Measurements from ENCODE around the gene ZNF407.

ZNF407 gene

GRCh38 chr18:74609535-74609934 is 11.9 kb downstream of the ZNF407 start:
- ChIA-PET POLR2A (no interaction called here), CTCF (no interaction called here)
- no peak for DNase-seq (ENCODE audit: extremely low spot score)
- TF ChIP-seq CTBP1 (IDR thresholded peaks at IDR 0.05; ENCODE audit: borderline replicate concordance) = no peak
- TF ChIP-seq PKNOX1 (IDR thresholded peaks at IDR 0.05) = no peak
- TF ChIP-seq ELF4 (IDR thresholded peaks at IDR 0.05) = no peak
- no peak for TF ChIP-seq HDGF (IDR thresholded peaks at IDR 0.05; ENCODE audit: borderline replicate concordance)
- no peak for TF ChIP-seq FOXK2 (IDR thresholded peaks at IDR 0.05)
- no peak for TF ChIP-seq NFRKB (IDR thresholded peaks at IDR 0.05)

GRCh38 chr18:74610051-74610615 is 12.5 kb downstream of the ZNF407 start:
- POLR2A ChIA-PET = interaction anchor here (0.6 kb wide), 2 partner anchors 352 to 372 kb away, joined by 3 read pairs; no protein-coding TSS in a partner anchor
- CTCF ChIA-PET = interaction anchor here (0.7 kb wide), 1 partner anchor 737 kb away, joined by 3 read pairs; no protein-coding TSS in a partner anchor
- DNase-seq (ENCODE audit: extremely low spot score) = no peak
- TF ChIP-seq LEF1 (IDR thresholded peaks at IDR 0.05; ENCODE audit: borderline replicate concordance) (no peak), CTBP1 (IDR thresholded peaks at IDR 0.05; ENCODE audit: borderline replicate concordance) (no peak), ARNT (IDR thresholded peaks at IDR 0.05) (no peak), ELF4 (IDR thresholded peaks at IDR 0.05) (no peak), FOXM1 (IDR thresholded peaks at IDR 0.05; ENCODE audit: borderline replicate concordance) (no peak), FOXA1 (IDR thresholded peaks at IDR 0.05) (no peak), ZNF384 (IDR thresholded peaks at IDR 0.05) (no peak), NFRKB (IDR thresholded peaks at IDR 0.05) (no peak), SP1 (IDR thresholded peaks at IDR 0.05) (no peak), SUZ12 (IDR thresholded peaks at IDR 0.05) (no peak), BHLHE40 (IDR thresholded peaks at IDR 0.05; ENCODE audit: borderline replicate concordance) (no peak), FOXK2 (IDR thresholded peaks at IDR 0.05) (no peak), PKNOX1 (IDR thresholded peaks at IDR 0.05) (no peak), TARDBP (IDR thresholded peaks at IDR 0.05) (no peak)

- CTCF ChIA-PET = no interaction called here
- POLR2A ChIA-PET = no interaction called here
- TF ChIP-seq LEF1 (IDR thresholded peaks at IDR 0.05; ENCODE audit: borderline replicate concordance) = no peak
- TF ChIP-seq NFRKB (IDR thresholded peaks at IDR 0.05) = no peak
- no peak for TF ChIP-seq L3MBTL2 (conservative IDR thresholded peaks at IDR 0.05)
- no peak for DNase-seq (ENCODE audit: extremely low spot score)
Observed at GRCh38 chr18:74610860-74611259, 13.2 kb downstream of the ZNF407 start.

- ChIA-PET POLR2A (no interaction called here), CTCF (no interaction called here)
- TF ChIP-seq FOXK2 (IDR thresholded peaks at IDR 0.05) (no peak), PKNOX1 (IDR thresholded peaks at IDR 0.05) (no peak), FOXA1 (IDR thresholded peaks at IDR 0.05) (no peak), NFRKB (IDR thresholded peaks at IDR 0.05) (no peak), L3MBTL2 (conservative IDR thresholded peaks at IDR 0.05) (no peak), SUZ12 (IDR thresholded peaks at IDR 0.05) (no peak), ZNF384 (IDR thresholded peaks at IDR 0.05) (no peak), SP1 (IDR thresholded peaks at IDR 0.05) (no peak), TARDBP (IDR thresholded peaks at IDR 0.05) (no peak), LEF1 (IDR thresholded peaks at IDR 0.05; ENCODE audit: borderline replicate concordance) (no peak), ARNT (IDR thresholded peaks at IDR 0.05) (no peak)
- no peak for DNase-seq (ENCODE audit: extremely low spot score)
Observed at GRCh38 chr18:74611765-74612164, 14.1 kb downstream of the ZNF407 start.

GRCh38 chr18:74613381-74613780 is 15.7 kb downstream of the ZNF407 start:
- ChIA-PET CTCF (no interaction called here), POLR2A (no interaction called here)
- no peak for DNase-seq (ENCODE audit: extremely low spot score)
- TF ChIP-seq SUZ12 (IDR thresholded peaks at IDR 0.05) = no peak

- POLR2A ChIA-PET = no interaction called here
- CTCF ChIA-PET = no interaction called here
- no peak for TF ChIP-seq HDGF (IDR thresholded peaks at IDR 0.05; ENCODE audit: borderline replicate concordance)
- TF ChIP-seq BHLHE40 (IDR thresholded peaks at IDR 0.05; ENCODE audit: borderline replicate concordance) = no peak
- no peak for TF ChIP-seq ELF4 (IDR thresholded peaks at IDR 0.05)
- TF ChIP-seq LEF1 (IDR thresholded peaks at IDR 0.05; ENCODE audit: borderline replicate concordance) = no peak
- no peak for TF ChIP-seq FOXA1 (IDR thresholded peaks at IDR 0.05)
- TF ChIP-seq TARDBP (IDR thresholded peaks at IDR 0.05) = no peak
- no peak for TF ChIP-seq L3MBTL2 (conservative IDR thresholded peaks at IDR 0.05)
- TF ChIP-seq PKNOX1 (IDR thresholded peaks at IDR 0.05) = no peak
- TF ChIP-seq CTBP1 (IDR thresholded peaks at IDR 0.05; ENCODE audit: borderline replicate concordance) = no peak
- TF ChIP-seq FOXM1 (IDR thresholded peaks at IDR 0.05; ENCODE audit: borderline replicate concordance) = no peak
- no peak for TF ChIP-seq ARNT (IDR thresholded peaks at IDR 0.05)
- TF ChIP-seq ZNF384 (IDR thresholded peaks at IDR 0.05) = no peak
- no peak for TF ChIP-seq SUZ12 (IDR thresholded peaks at IDR 0.05)
- TF ChIP-seq NFRKB (IDR thresholded peaks at IDR 0.05) = no peak
- no peak for TF ChIP-seq SP1 (IDR thresholded peaks at IDR 0.05)
- no peak for TF ChIP-seq FOXK2 (IDR thresholded peaks at IDR 0.05)
- no peak for DNase-seq (ENCODE audit: extremely low spot score)
Observed at GRCh38 chr18:74616494-74616893, 18.8 kb downstream of the ZNF407 start.
